ENCODE results near the gene BFAR. TPM values are rescaled to one million over a fixed set of nuclear protein-coding genes. Genes with fewer than 3 reads are reported as not detected.
A peak's percentile ranks its signal among the peaks of the same experiment; 100 is the strongest.
"Not testable (repeated sequence)": the region's sequence is repeated elsewhere in the genome, so short reads cannot be mapped to it uniquely, and the experiment has no call there.

The BFAR gene
- total RNA-seq, 2 donors from 2014 or later = 29.8 to 37.7 TPM

DNA sequence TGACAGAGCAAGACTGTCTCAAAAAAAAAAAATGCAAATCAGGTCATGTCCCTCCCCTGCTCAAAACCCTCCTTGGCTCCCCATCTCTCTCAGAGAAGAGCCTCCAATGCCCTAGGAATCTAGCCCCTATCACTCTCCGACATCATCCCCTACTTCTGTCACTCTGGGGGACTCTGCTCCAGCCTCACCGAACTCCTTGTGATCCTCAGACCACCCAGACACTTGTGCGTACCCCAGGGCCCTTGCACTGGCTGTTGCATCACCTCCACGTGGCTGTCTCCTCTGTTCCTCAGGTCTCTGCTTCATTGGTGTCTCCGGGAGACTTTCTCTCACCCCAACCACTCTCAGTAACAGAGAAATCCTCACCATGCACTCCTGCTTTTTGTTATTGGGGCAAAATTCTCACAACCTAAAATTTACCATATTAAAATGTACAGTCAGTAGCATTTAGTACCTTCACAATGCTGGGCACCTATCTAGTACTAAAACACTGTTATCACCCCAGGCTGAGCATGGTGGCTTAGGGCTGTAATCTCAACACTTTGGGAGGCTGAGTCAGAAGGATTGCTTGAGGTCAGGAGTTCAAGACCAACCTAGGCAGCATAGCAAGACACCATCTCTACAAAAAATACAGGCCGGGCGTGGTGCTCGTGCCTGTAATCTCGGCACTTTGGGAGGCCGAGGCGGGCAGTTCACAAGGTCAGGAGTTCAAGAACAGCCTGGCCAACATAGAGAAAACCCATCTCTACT is 46.2 kb downstream of the BFAR start:
- intact Hi-C loops (cut with DNase I) = no loop called here
- no peak for DNase-seq

GRCh38 chr16:14680396-14680795 is 47.6 kb downstream of the BFAR start:
- ATAC-seq; intact Hi-C loops (cut with DNase I); DNase-seq: not testable (repeated sequence)

More for the DNA sequence above, 46.2 kb downstream of the BFAR start:
- no peak for ATAC-seq

GRCh38 chr16:14681115-14681514 is 48.4 kb downstream of the BFAR start:
- intact Hi-C loops (cut with DNase I) = no loop called here
- ATAC-seq = no peak
- DNase-seq = no peak

DNA sequence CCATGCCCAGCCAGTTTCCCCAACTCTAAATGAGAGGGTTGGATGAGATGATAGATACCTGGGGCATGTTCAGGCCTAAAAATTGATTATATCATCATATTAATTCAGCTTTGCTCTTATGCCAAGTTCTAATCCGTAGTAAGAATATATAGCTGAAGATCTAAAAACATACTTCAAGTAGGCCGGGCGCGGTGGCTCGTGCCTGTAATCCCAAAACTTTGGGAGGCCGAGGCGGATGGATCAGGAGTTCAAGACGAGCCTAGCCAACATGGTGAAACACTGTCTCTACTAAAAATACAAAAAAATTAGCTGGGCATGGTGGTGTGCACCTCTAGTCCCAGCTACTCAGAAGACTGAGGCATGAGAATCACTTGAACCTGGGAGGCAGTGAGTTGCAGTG is 49.4 kb downstream of the BFAR start:
- DNase-seq = no peak
- intact Hi-C loops (cut with DNase I) = no loop called here
- ATAC-seq = no peak

DNA sequence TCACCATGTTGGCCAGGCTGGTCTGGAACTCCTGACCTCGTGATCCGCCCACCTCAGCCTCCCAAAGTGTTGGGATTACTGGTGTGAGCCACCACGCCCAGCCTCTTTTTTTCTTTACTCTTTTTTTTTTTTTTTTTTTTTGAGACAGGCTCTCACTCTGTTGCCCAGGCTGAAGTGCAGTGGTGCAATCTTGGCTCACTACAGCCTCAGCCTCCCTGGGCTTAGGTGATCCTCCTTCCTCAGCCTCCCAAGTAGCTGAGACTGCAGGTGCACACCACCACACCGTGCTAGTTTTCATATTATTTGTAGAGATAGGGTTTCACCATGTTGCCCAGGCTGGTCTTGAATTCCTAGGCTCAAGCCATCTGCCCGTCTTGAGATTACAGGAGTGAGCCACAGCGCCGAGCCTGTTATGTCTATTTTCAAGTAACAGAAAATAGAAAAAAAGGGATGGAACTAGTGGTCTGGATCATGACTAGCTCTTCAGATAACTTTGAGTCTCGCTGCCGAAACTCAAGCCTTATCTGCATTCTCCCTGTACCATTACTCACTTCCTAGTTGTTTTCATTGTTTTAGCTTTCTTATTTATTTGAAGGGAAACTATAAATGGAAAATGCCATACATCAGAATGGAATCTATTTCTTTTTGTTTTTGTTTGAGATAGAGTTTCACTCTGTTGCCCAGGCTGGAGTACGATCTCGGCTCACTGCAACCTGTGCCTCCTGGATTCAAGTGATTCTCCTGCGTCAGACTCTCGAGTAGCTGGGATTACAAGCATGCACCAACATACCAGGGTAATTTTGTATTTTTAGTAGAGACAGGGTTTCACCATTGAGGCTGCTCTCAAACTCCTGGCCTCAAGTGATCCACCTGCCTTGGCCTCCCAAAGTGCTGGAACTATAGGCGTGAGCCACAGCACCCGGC is 53.4 kb downstream of the BFAR start:
- ATAC-seq, DNase-seq: not testable (repeated sequence)

GRCh38 chr16:14694129-14694528 is 61.4 kb downstream of the BFAR start, which contains the start of gene PLA2G10:
TSS of gene PLA2G10 (minus strand) at chr16:14694308. CDS start at chr16:14694229, 79 bp downstream.
- ATAC-seq; DNase-seq; intact Hi-C loops (cut with DNase I): not testable (repeated sequence)

More for the DNA sequence above, 53.4 kb downstream of the BFAR start:
- intact Hi-C loops (cut with DNase I) = not testable (repeated sequence)

- intact Hi-C loops (cut with DNase I); ATAC-seq; DNase-seq: not testable (repeated sequence)
Observed at GRCh38 chr16:14701859-14702258, 69.1 kb downstream of the BFAR start.

- intact Hi-C loops (cut with DNase I); ATAC-seq; DNase-seq: not testable (repeated sequence)
Observed at GRCh38 chr16:14702672-14703071, 69.9 kb downstream of the BFAR start.

GRCh38 chr16:14703156-14704011 is 70.6 kb downstream of the BFAR start, which contains the start of gene NPIPA3:
TSS of gene NPIPA3 (plus strand) at chr16:14703411. CDS start at chr16:14708944, 5,533 bp downstream.
- DNase-seq; intact Hi-C loops (cut with DNase I): not testable (repeated sequence)
- peak; percentile 99 to 100 for ATAC-seq

Other genes with a start within 250 kb of the BFAR start
- 10 to 100 TPM; 17.3 to 18.9 TPM for gene PARN, start 2.7 kb upstream of the BFAR start, total RNA-seq
- not detected for gene PLA2G10, start 61.4 kb downstream of the BFAR start, total RNA-seq
- gene NPIPA3, start 70.5 kb downstream of the BFAR start, total RNA-seq = 1 to 10 TPM in 1 of 2 donors, under 1 TPM in 1; 0.77 to 3.2 TPM
- 1 to 10 TPM; 3.6 to 4.2 TPM for gene NPIPA2, start 109.6 kb downstream of the BFAR start, total RNA-seq
- gene NOMO1, start 200.8 kb downstream of the BFAR start, total RNA-seq = 100 to 1,000 TPM; 141 to 183 TPM